GM12864 (cell line): ENCODE measurements around the gene SUGCT.

Experiments
- DNase-seq: peaks from one replicate; pipeline ENCODE4 v3.0.0-alpha.2; 2011; ENCODE audit warnings: low read depth
- H3K4me3 ChIP-seq: 2 replicates; pipeline ENCODE4 v1.5.1; 2011; ENCODE audit warnings: mild to moderate bottlenecking, low read depth, low read length, control low read depth
- CTCF ChIP-seq: IDR thresholded peaks from 2 replicates; pipeline ENCODE4 v1.5.1; 2011; ENCODE audit warnings: low read depth, mild to moderate bottlenecking, moderate library complexity, low read length, control low read depth, inconsistent platforms; ENCODE audit errors: missing control alignments

The SUGCT gene

GRCh38 chr7:40795607-40796006, 660.8 kb downstream of the SUGCT start:
- no peak overlapping the region for H3K4me3 ChIP-seq
- TF ChIP-seq CTCF, result no peak
- no peak for DNase-seq

- DNase-seq, result no peak
- H3K4me3 ChIP-seq, result no peak overlapping the region
- no peak for TF ChIP-seq CTCF
Measured at GRCh38 chr7:40796723-40797122, 661.9 kb downstream of the SUGCT start.

- DNase-seq, result no peak
Measured at GRCh38 chr7:40798613-40799012, 663.8 kb downstream of the SUGCT start.

GRCh38 chr7:40799493-40800403, 664.9 kb downstream of the SUGCT start:
- TF ChIP-seq CTCF, result no peak
- no peak for DNase-seq
- H3K4me3 ChIP-seq, result no peak overlapping the region

More at GRCh38 chr7:40798613-40799012, 663.8 kb downstream of the SUGCT start:
- no peak for TF ChIP-seq CTCF
- H3K4me3 ChIP-seq, result no peak overlapping the region

- H3K4me3 ChIP-seq, result no peak overlapping the region
- TF ChIP-seq CTCF, result no peak
- no peak for DNase-seq
Measured at GRCh38 chr7:40800771-40801170, 666.0 kb downstream of the SUGCT start.

GRCh38 chr7:40802497-40802896, 667.7 kb downstream of the SUGCT start:
- TF ChIP-seq CTCF, result no peak
- H3K4me3 ChIP-seq, result no peak overlapping the region
- no peak for DNase-seq
